ENCODE data around the gene CYP2D6.

Gene CYP2D6

GRCh38 chr22:42176255-42176915, 45.8 kb upstream of the CYP2D6 start:
- H3K4me1 ChIP-seq (ENCODE audit: low read depth, poor library complexity, severe bottlenecking): peaks cover 49% of the 10 kb centered on the region
- TF ChIP-seq, protein P1, sequence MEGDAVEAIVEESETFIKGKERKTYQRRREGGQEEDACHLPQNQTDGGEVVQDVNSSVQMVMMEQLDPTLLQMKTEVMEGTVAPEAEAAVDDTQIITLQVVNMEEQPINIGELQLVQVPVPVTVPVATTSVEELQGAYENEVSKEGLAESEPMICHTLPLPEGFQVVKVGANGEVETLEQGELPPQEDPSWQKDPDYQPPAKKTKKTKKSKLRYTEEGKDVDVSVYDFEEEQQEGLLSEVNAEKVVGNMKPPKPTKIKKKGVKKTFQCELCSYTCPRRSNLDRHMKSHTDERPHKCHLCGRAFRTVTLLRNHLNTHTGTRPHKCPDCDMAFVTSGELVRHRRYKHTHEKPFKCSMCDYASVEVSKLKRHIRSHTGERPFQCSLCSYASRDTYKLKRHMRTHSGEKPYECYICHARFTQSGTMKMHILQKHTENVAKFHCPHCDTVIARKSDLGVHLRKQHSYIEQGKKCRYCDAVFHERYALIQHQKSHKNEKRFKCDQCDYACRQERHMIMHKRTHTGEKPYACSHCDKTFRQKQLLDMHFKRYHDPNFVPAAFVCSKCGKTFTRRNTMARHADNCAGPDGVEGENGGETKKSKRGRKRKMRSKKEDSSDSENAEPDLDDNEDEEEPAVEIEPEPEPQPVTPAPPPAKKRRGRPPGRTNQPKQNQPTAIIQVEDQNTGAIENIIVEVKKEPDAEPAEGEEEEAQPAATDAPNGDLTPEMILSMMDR (conservative IDR thresholded peaks at IDR 0.05; ENCODE audit: low read depth, low read length): no peak
- H3K27ac ChIP-seq: no peak overlapping the region
- H3K27me3 ChIP-seq (ENCODE audit: insufficient read depth, low read depth): no peaks in the 10 kb centered on the region
- peaks cover 41% of the 10 kb centered on the region; the same call in 1 of the 2 replicates for H3K79me2 ChIP-seq (ENCODE audit: insufficient read depth, low read depth)
- H3K4me3 ChIP-seq (IDR thresholded peaks at IDR 0.05; ENCODE audit: insufficient read depth, low read depth, low read length): no peak overlapping the region
- H3K36me3 ChIP-seq (ENCODE audit: insufficient read depth): peaks cover 4% of the 10 kb centered on the region; the same call in 1 of the 2 replicates
- 0 out of 2 replicates have a peak, but pooled peaks cover 4% of the 10 kb centered on the region for H4K20me1 ChIP-seq (ENCODE audit: insufficient read depth)
- no peak overlapping the region for H2AFZ ChIP-seq (ENCODE audit: low read depth)
- no peak overlapping the region for H3K9ac ChIP-seq
- no peak overlapping the region for H3K4me2 ChIP-seq

GRCh38 chr22:42174062-42174461, 43.5 kb upstream of the CYP2D6 start:
- no peak overlapping the region for H2AFZ ChIP-seq (ENCODE audit: low read depth)
- H3K4me1 ChIP-seq (ENCODE audit: low read depth, poor library complexity, severe bottlenecking): peaks cover 29% of the 10 kb centered on the region
- no peaks in the 10 kb centered on the region for H3K27me3 ChIP-seq (ENCODE audit: insufficient read depth, low read depth)
- peaks cover 22% of the 10 kb centered on the region; the same call in 1 of the 2 replicates for H3K79me2 ChIP-seq (ENCODE audit: insufficient read depth, low read depth)
- H3K27ac ChIP-seq: no peak overlapping the region; the same call in 1 of the 2 replicates
- no peak overlapping the region for H3K4me3 ChIP-seq (IDR thresholded peaks at IDR 0.05; ENCODE audit: insufficient read depth, low read depth, low read length)
- H4K20me1 ChIP-seq (ENCODE audit: insufficient read depth): 0 out of 2 replicates have a peak, but pooled peaks cover 4% of the 10 kb centered on the region
- TF ChIP-seq, protein P1 (conservative IDR thresholded peaks at IDR 0.05; ENCODE audit: low read depth, low read length): no peak
- H3K9ac ChIP-seq: no peak overlapping the region
- H3K36me3 ChIP-seq (ENCODE audit: insufficient read depth): peaks cover 4% of the 10 kb centered on the region; the same call in 1 of the 2 replicates
- peak overlapping the region; percentile 25; the same call in 1 of the 2 replicates for H3K4me2 ChIP-seq

DNA sequence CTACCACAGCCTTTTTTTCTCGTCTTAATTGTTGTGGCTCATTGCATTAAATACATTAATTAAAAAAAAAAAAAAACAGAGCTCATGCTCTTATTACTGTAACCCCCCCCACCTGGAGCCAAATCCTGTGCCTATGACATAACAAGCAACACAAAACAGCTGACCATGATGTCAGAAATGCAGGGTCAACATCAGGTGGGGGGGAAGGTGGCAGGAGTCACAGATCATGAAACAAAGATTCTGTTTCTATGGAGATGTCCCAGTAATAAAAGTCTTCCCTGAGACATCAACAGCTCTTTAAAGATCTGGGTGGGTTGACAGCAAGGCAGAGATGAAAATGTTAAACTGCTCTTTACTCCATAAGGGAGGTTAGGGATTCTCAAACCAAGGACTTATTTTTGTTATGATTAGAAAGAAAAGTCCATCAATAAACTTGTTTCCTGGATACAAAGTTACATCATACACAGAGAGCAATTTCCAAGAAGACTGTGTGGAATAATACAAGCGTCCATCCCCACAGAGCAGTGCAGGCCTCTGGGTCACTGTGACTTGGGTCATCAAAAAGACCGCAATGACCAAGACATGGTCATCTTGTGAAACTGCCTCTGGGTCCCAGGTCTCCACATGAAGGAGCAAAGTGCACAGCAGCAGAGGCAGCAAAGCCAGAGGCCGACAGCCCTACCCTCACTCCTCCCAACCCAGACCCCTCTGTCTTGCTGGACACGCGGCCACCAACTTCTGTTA, 42.7 kb upstream of the CYP2D6 start:
- no peak overlapping the region for H3K9ac ChIP-seq
- H3K27ac ChIP-seq: no peak overlapping the region
- H3K4me1 ChIP-seq (ENCODE audit: low read depth, poor library complexity, severe bottlenecking): peaks cover 33% of the 10 kb centered on the region
- H3K27me3 ChIP-seq (ENCODE audit: insufficient read depth, low read depth): no peaks in the 10 kb centered on the region
- no peak overlapping the region for H3K4me2 ChIP-seq
- TF ChIP-seq, protein P1 (conservative IDR thresholded peaks at IDR 0.05; ENCODE audit: low read depth, low read length): no peak
- H3K36me3 ChIP-seq (ENCODE audit: insufficient read depth): peaks cover 4% of the 10 kb centered on the region; the same call in 1 of the 2 replicates
- H3K79me2 ChIP-seq (ENCODE audit: insufficient read depth, low read depth): peaks cover 18% of the 10 kb centered on the region; the same call in 1 of the 2 replicates
- H4K20me1 ChIP-seq (ENCODE audit: insufficient read depth): 0 out of 2 replicates have a peak, but pooled peaks cover 4% of the 10 kb centered on the region
- no peak overlapping the region for H3K4me3 ChIP-seq (IDR thresholded peaks at IDR 0.05; ENCODE audit: insufficient read depth, low read depth, low read length)
- no peak overlapping the region for H2AFZ ChIP-seq (ENCODE audit: low read depth)

GRCh38 chr22:42172773-42173172, 42.2 kb upstream of the CYP2D6 start:
- Histone ChIP-seq H2AFZ (ENCODE audit: low read depth) (no peak overlapping the region), H3K4me2 (no peak overlapping the region), H3K27me3 (ENCODE audit: insufficient read depth, low read depth) (no peaks in the 10 kb centered on the region), H3K4me3 (IDR thresholded peaks at IDR 0.05; ENCODE audit: insufficient read depth, low read depth, low read length) (no peak overlapping the region), H4K20me1 (ENCODE audit: insufficient read depth) (0 out of 2 replicates have a peak, but pooled peaks cover 4% of the 10 kb centered on the region), H3K4me1 (ENCODE audit: low read depth, poor library complexity, severe bottlenecking) (peaks cover 33% of the 10 kb centered on the region), H3K9ac (no peak overlapping the region), H3K36me3 (ENCODE audit: insufficient read depth) (no peaks in the 10 kb centered on the region; the same call in 1 of the 2 replicates), H3K79me2 (ENCODE audit: insufficient read depth, low read depth) (peaks cover 18% of the 10 kb centered on the region; the same call in 1 of the 2 replicates), H3K27ac (no peak overlapping the region)
- TF ChIP-seq, protein P1 (conservative IDR thresholded peaks at IDR 0.05; ENCODE audit: low read depth, low read length): no peak

Measured in KMS-11 (cell line).